HG02759 (cell line): ENCODE measurements around the gene TAF1L.

ENCODE experiments used
- ATAC-seq: cut with Tn5 transposase; IDR thresholded peaks from one replicate; pipeline ENCODE4 v1.9.1; 2021; ENCODE audit warnings: mild to moderate bottlenecking, moderate library complexity; ENCODE audit not compliant: unreplicated experiment

The TAF1L gene

GRCh38 chr9:32589083-32589723 lies 46.3 kb downstream of the TAF1L start:
- ATAC-seq, result no peak

- ATAC-seq, result no peak
These were observed 47.6 kb downstream of the TAF1L start for GRCh38 chr9:32587901-32588300.

- ATAC-seq, result no peak
These were observed 50.7 kb downstream of the TAF1L start for GRCh38 chr9:32584784-32585183.

- no peak for ATAC-seq
These were observed 53.8 kb downstream of the TAF1L start for GRCh38 chr9:32581512-32582143.

- no peak for ATAC-seq
These were observed 54.7 kb downstream of the TAF1L start for GRCh38 chr9:32580631-32581300.

- no peak for ATAC-seq
These were observed 55.6 kb downstream of the TAF1L start for GRCh38 chr9:32579706-32580331.
